ENCODE data around the gene ZBTB47. TPM values are rescaled to one million over a fixed set of nuclear protein-coding genes. Genes with fewer than 3 reads are reported as not detected.

The ZBTB47 gene
- total RNA-seq, 1 experiment from 2014 or later, result 9.5 TPM

- Histone ChIP-seq H3K79me2 (ENCODE audit: low read length) (no peaks in the 10 kb centered on the region), H3K4me2 (ENCODE audit: low read length) (no peak overlapping the region), H3F3A (ENCODE audit: low read length, unreplicated experiment) (no peaks in the 10 kb centered on the region), H3K9ac (ENCODE audit: low read length) (no peak overlapping the region), H2AFZ (ENCODE audit: low read length) (no peak overlapping the region), H3K4me3 (ENCODE audit: low read length) (no peak overlapping the region), H3K27ac (ENCODE audit: low read length) (no peak overlapping the region), H3K27me3 (ENCODE audit: low read length) (no peaks in the 10 kb centered on the region), H3K4me1 (ENCODE audit: insufficient read depth, low read length) (no peaks in the 10 kb centered on the region), H4K20me1 (ENCODE audit: low read length) (no peaks in the 10 kb centered on the region), H3K9me3 (ENCODE audit: low read length) (no peaks in the 10 kb centered on the region), H3K36me3 (ENCODE audit: low read depth, low read length) (no peaks in the 10 kb centered on the region), H3K9me2 (replicated peaks; ENCODE audit: low read length) (no peaks in the 10 kb centered on the region)
- ChIA-PET POLR2A (ENCODE audit: unreplicated experiment) (no interaction called here), CTCF (no interaction called here)
- intact Hi-C loops (cut with micrococcal nuclease), result no loop called here
- BruUV-seq (replicated peaks), result no TSS peak
- DNase-seq, result no peak
- no peak for ATAC-seq
- no peak for TF ChIP-seq EZH2 (IDR thresholded peaks at IDR 0.05; ENCODE audit: low read length, unreplicated experiment)
- no peak for TF ChIP-seq CTCF (conservative IDR thresholded peaks at IDR 0.05; ENCODE audit: low read depth, low read length)
- TF ChIP-seq EZH2phosphoT487 (IDR thresholded peaks at IDR 0.05; ENCODE audit: borderline replicate concordance, low read length), result no peak
These were observed 11.8 kb downstream of the ZBTB47 start for GRCh38 chr3:42665050-42665878.

- Histone ChIP-seq H2AFZ (ENCODE audit: low read length) (no peak overlapping the region), H4K20me1 (ENCODE audit: low read length) (no peaks in the 10 kb centered on the region), H3K4me2 (ENCODE audit: low read length) (no peak overlapping the region), H3K79me2 (ENCODE audit: low read length) (no peaks in the 10 kb centered on the region), H3K36me3 (ENCODE audit: low read depth, low read length) (no peaks in the 10 kb centered on the region), H3K9ac (ENCODE audit: low read length) (no peak overlapping the region), H3F3A (ENCODE audit: low read length, unreplicated experiment) (no peaks in the 10 kb centered on the region), H3K27me3 (ENCODE audit: low read length) (no peaks in the 10 kb centered on the region), H3K9me2 (replicated peaks; ENCODE audit: low read length) (no peaks in the 10 kb centered on the region), H3K27ac (ENCODE audit: low read length) (no peak overlapping the region), H3K9me3 (ENCODE audit: low read length) (no peaks in the 10 kb centered on the region), H3K4me1 (ENCODE audit: insufficient read depth, low read length) (no peaks in the 10 kb centered on the region), H3K4me3 (ENCODE audit: low read length) (no peak overlapping the region)
- intact Hi-C loops (cut with micrococcal nuclease), result no loop called here
- ATAC-seq (no peak), DNase-seq (no peak)
- no TSS peak for BruUV-seq (replicated peaks)
- TF ChIP-seq CTCF (conservative IDR thresholded peaks at IDR 0.05; ENCODE audit: low read depth, low read length) (no peak), EZH2 (IDR thresholded peaks at IDR 0.05; ENCODE audit: low read length, unreplicated experiment) (no peak), EZH2phosphoT487 (IDR thresholded peaks at IDR 0.05; ENCODE audit: borderline replicate concordance, low read length) (no peak)
- ChIA-PET POLR2A (ENCODE audit: unreplicated experiment) (no interaction called here), CTCF (no interaction called here)
These were observed 12.5 kb downstream of the ZBTB47 start for GRCh38 chr3:42666022-42666421.

- DNase-seq (no peak), ATAC-seq (no peak)
- no peaks in the 10 kb centered on the region for H4K20me1 ChIP-seq (ENCODE audit: low read length)
- no peaks in the 10 kb centered on the region for H3K27me3 ChIP-seq (ENCODE audit: low read length)
- no TSS peak for BruUV-seq (replicated peaks)
- H3K4me2 ChIP-seq (ENCODE audit: low read length), result no peak overlapping the region
- H3K4me1 ChIP-seq (ENCODE audit: insufficient read depth, low read length), result no peaks in the 10 kb centered on the region
- H3K9ac ChIP-seq (ENCODE audit: low read length), result no peak overlapping the region
- TF ChIP-seq CTCF (conservative IDR thresholded peaks at IDR 0.05; ENCODE audit: low read depth, low read length), result no peak
- TF ChIP-seq EZH2 (IDR thresholded peaks at IDR 0.05; ENCODE audit: low read length, unreplicated experiment), result no peak
- no peak for TF ChIP-seq EZH2phosphoT487 (IDR thresholded peaks at IDR 0.05; ENCODE audit: borderline replicate concordance, low read length)
- ChIA-PET CTCF (no interaction called here), POLR2A (ENCODE audit: unreplicated experiment) (interaction anchor here (0.6 kb wide), 1 partner anchor 26 kb away, joined by 3 read pairs; no protein-coding TSS in a partner anchor)
- H2AFZ ChIP-seq (ENCODE audit: low read length), result no peak overlapping the region
- intact Hi-C loops (cut with micrococcal nuclease), result no loop called here
- H3K27ac ChIP-seq (ENCODE audit: low read length), result no peak overlapping the region
- H3K79me2 ChIP-seq (ENCODE audit: low read length), result no peaks in the 10 kb centered on the region
- H3K9me3 ChIP-seq (ENCODE audit: low read length), result no peaks in the 10 kb centered on the region
- H3F3A ChIP-seq (ENCODE audit: low read length, unreplicated experiment), result no peaks in the 10 kb centered on the region
- H3K36me3 ChIP-seq (ENCODE audit: low read depth, low read length), result no peaks in the 10 kb centered on the region
- H3K9me2 ChIP-seq (replicated peaks; ENCODE audit: low read length), result no peaks in the 10 kb centered on the region
- H3K4me3 ChIP-seq (ENCODE audit: low read length), result no peak overlapping the region
These were observed 13.1 kb downstream of the ZBTB47 start for GRCh38 chr3:42666577-42666998.

Data from PC-3 (cell line).